Panc1 (cell line): ENCODE results near the gene PADI1.

Experiments used
- POLR2AphosphoS5 ChIP-seq: IDR thresholded peaks from 2 replicates; pipeline ENCODE4 v1.6.1; 2012; ENCODE audit warnings: mild to moderate bottlenecking, low read depth, low read length, moderate library complexity
- SIN3A ChIP-seq: IDR thresholded peaks from 2 replicates; pipeline ENCODE4 v1.6.1; 2012; ENCODE audit warnings: low read depth, mild to moderate bottlenecking, low read length, moderate library complexity, borderline replicate concordance; ENCODE audit not compliant: insufficient read depth
- TF ChIP-seq, protein P1 (sequence below): fragments of 450-650 bp; IDR thresholded peaks from 2 replicates; pipeline ENCODE4 v1.5.1; 2017; ENCODE audit warnings: mild to moderate bottlenecking
- TF ChIP-seq, protein P2 (sequence below), 2 experiments: IDR thresholded peaks; 2 replicates each; pipeline ENCODE4 v1.6.1; 2011 to 2012; ENCODE audit warnings: low read depth in 2 of 2, control low read depth in 1 of 2, low read length in 1 of 2, mild to moderate bottlenecking in 1 of 2, moderate library complexity in 1 of 2; ENCODE audit not compliant: insufficient read depth in 1 of 2

DNA sequence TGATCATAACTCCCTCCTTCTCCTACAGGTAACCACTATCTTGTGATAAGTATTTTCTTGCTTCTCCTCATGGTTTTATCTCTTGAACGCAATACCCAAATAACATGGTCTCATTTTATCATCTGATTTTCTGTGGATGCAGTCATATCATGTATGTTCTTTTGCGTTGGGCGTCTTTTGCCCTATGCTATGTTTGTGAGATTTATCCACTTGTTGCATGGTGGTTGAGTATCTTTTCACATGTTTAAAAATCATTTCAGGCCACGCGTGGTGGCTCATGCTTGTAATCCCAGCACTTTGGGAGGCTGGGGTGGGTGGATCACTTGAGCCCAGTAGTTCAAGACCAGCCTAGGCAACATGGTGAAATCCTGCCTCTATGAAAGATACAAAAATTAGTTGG lies 59.5 kb downstream of the PADI1 start:
- TF ChIP-seq, protein P1, sequence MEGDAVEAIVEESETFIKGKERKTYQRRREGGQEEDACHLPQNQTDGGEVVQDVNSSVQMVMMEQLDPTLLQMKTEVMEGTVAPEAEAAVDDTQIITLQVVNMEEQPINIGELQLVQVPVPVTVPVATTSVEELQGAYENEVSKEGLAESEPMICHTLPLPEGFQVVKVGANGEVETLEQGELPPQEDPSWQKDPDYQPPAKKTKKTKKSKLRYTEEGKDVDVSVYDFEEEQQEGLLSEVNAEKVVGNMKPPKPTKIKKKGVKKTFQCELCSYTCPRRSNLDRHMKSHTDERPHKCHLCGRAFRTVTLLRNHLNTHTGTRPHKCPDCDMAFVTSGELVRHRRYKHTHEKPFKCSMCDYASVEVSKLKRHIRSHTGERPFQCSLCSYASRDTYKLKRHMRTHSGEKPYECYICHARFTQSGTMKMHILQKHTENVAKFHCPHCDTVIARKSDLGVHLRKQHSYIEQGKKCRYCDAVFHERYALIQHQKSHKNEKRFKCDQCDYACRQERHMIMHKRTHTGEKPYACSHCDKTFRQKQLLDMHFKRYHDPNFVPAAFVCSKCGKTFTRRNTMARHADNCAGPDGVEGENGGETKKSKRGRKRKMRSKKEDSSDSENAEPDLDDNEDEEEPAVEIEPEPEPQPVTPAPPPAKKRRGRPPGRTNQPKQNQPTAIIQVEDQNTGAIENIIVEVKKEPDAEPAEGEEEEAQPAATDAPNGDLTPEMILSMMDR: no peak
- no peak for TF ChIP-seq POLR2AphosphoS5
- no peak for TF ChIP-seq SIN3A
- TF ChIP-seq, protein P2, sequence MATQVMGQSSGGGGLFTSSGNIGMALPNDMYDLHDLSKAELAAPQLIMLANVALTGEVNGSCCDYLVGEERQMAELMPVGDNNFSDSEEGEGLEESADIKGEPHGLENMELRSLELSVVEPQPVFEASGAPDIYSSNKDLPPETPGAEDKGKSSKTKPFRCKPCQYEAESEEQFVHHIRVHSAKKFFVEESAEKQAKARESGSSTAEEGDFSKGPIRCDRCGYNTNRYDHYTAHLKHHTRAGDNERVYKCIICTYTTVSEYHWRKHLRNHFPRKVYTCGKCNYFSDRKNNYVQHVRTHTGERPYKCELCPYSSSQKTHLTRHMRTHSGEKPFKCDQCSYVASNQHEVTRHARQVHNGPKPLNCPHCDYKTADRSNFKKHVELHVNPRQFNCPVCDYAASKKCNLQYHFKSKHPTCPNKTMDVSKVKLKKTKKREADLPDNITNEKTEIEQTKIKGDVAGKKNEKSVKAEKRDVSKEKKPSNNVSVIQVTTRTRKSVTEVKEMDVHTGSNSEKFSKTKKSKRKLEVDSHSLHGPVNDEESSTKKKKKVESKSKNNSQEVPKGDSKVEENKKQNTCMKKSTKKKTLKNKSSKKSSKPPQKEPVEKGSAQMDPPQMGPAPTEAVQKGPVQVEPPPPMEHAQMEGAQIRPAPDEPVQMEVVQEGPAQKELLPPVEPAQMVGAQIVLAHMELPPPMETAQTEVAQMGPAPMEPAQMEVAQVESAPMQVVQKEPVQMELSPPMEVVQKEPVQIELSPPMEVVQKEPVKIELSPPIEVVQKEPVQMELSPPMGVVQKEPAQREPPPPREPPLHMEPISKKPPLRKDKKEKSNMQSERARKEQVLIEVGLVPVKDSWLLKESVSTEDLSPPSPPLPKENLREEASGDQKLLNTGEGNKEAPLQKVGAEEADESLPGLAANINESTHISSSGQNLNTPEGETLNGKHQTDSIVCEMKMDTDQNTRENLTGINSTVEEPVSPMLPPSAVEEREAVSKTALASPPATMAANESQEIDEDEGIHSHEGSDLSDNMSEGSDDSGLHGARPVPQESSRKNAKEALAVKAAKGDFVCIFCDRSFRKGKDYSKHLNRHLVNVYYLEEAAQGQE (IDR thresholded peaks at IDR 0.05; ENCODE audit: insufficient read depth in 1 of 2, low read depth in 2 of 2, low read length in 1 of 2): no peak
